Karpas-422 (cell line): ENCODE data around the gene BMP7. TPM values are rescaled to one million over a fixed set of nuclear protein-coding genes. Genes with fewer than 3 reads are reported as not detected.
A peak's percentile ranks its signal among the peaks of the same experiment; 100 is the strongest.

Source experiments
- DNase-seq: peaks from one replicate; pipeline ENCODE4 v3.0.0-alpha.2; 2015
- H2AFZ ChIP-seq: fragments of 200-600 bp; sonication (generic); 2 replicates; pipeline ENCODE4 v1.6.1; 2014; ENCODE audit warnings: antibody characterized with exemption, low read length, mixed read lengths
- H3K27ac ChIP-seq: fragments of 200-600 bp; sonication (generic); 2 replicates; pipeline ENCODE4 v1.5.1; 2014; ENCODE audit warnings: mild to moderate bottlenecking, low read length, moderate library complexity
- H3K27me3 ChIP-seq: fragments of 200-600 bp; sonication (generic); 2 replicates; pipeline ENCODE4 v1.6.1; 2014; ENCODE audit warnings: low read length, mixed read lengths
- H3K36me3 ChIP-seq: fragments of 200-600 bp; sonication (generic); 2 replicates; pipeline ENCODE4 v1.6.1; 2014; ENCODE audit warnings: low read length, mixed read lengths; ENCODE audit not compliant: insufficient read depth
- H3K4me1 ChIP-seq: fragments of 200-600 bp; sonication (generic); 2 replicates; pipeline ENCODE4 v1.6.1; 2014; ENCODE audit warnings: mild to moderate bottlenecking, low read length, mixed read lengths
- H3K4me2 ChIP-seq: fragments of 200-600 bp; sonication (generic); 2 replicates; pipeline ENCODE4 v1.6.1; 2014; ENCODE audit warnings: low read length, low read depth, mild to moderate bottlenecking; ENCODE audit not compliant: poor library complexity, severe bottlenecking
- H3K4me3 ChIP-seq: fragments of 200-600 bp; sonication (generic); 2 replicates; pipeline ENCODE4 v1.5.1; 2014; ENCODE audit warnings: mild to moderate bottlenecking, antibody characterized with exemption, low read length, mixed read lengths
- H3K79me2 ChIP-seq: fragments of 200-600 bp; sonication (generic); 2 replicates; pipeline ENCODE4 v1.6.1; 2014; ENCODE audit warnings: mild to moderate bottlenecking, low read length, mixed read lengths
- H3K9ac ChIP-seq: fragments of 200-600 bp; sonication (generic); 2 replicates; pipeline ENCODE4 v1.6.0; 2014; ENCODE audit warnings: low read length
- H3K9me2 ChIP-seq: fragments of 200-600 bp; sonication (generic), shearing (Covaris generic); replicated peaks from 2 replicates; pipeline ENCODE4 v1.6.0; 2014; ENCODE audit warnings: mild to moderate bottlenecking, low read length, moderate library complexity; ENCODE audit not compliant: insufficient read depth
- H3K9me3 ChIP-seq: fragments of 300-700, 200-600 bp; sonication (generic); 2 replicates; pipeline ENCODE4 v1.6.1; 2014; ENCODE audit warnings: low read length, mixed read lengths
- H4K20me1 ChIP-seq: fragments of 200-600 bp; sonication (generic); 2 replicates; pipeline ENCODE4 v1.6.1; 2014; ENCODE audit warnings: mild to moderate bottlenecking, antibody characterized with exemption, low read length, low read depth; ENCODE audit not compliant: insufficient read depth
- total RNA-seq: library from RNA; depleted of rRNA; stranded (reverse); fragments of >200 nt; shearing (Covaris generic); gene quantifications from 2 replicates; pipeline ENCODE4 v1.2.3, GENCODE V29; 2014; ENCODE audit warnings: low replicate concordance

Gene BMP7
- total RNA-seq, 1 experiment from 2014 or later = not detected

GRCh38 chr20:57291694-57292093 lies 25.3 kb upstream of the BMP7 start:
- Histone ChIP-seq H3K9ac (no peak overlapping the region), H3K4me3 (no peak overlapping the region), H3K36me3 (no peaks in the 10 kb centered on the region), H3K27me3 (no peaks in the 10 kb centered on the region), H3K4me2 (no peak overlapping the region), H4K20me1 (no peaks in the 10 kb centered on the region), H3K9me3 (no peaks in the 10 kb centered on the region), H3K27ac (no peak overlapping the region), H3K4me1 (peaks cover 35% of the 10 kb centered on the region), H3K79me2 (no peaks in the 10 kb centered on the region), H2AFZ (no peak overlapping the region), H3K9me2 (no peaks in the 10 kb centered on the region)
- no peak for DNase-seq

GRCh38 chr20:57291003-57291402 lies 24.6 kb upstream of the BMP7 start:
- H3K9me2 ChIP-seq = no peaks in the 10 kb centered on the region
- H3K4me3 ChIP-seq = no peak overlapping the region
- H3K4me2 ChIP-seq = no peak overlapping the region
- H2AFZ ChIP-seq = no peak overlapping the region
- no peaks in the 10 kb centered on the region for H3K79me2 ChIP-seq
- peaks cover 39% of the 10 kb centered on the region for H3K4me1 ChIP-seq
- no peaks in the 10 kb centered on the region for H4K20me1 ChIP-seq
- H3K9ac ChIP-seq = no peak overlapping the region
- no peaks in the 10 kb centered on the region for H3K27me3 ChIP-seq
- no peaks in the 10 kb centered on the region for H3K9me3 ChIP-seq
- no peak for DNase-seq
- no peak overlapping the region for H3K27ac ChIP-seq
- no peaks in the 10 kb centered on the region for H3K36me3 ChIP-seq

GRCh38 chr20:57290178-57290484 lies 23.7 kb upstream of the BMP7 start:
- no peak for DNase-seq
- H3K4me1 ChIP-seq = peaks cover 48% of the 10 kb centered on the region
- H3K9me3 ChIP-seq = no peaks in the 10 kb centered on the region
- H3K4me3 ChIP-seq = no peak overlapping the region
- H3K27me3 ChIP-seq = no peaks in the 10 kb centered on the region
- no peaks in the 10 kb centered on the region for H3K79me2 ChIP-seq
- no peaks in the 10 kb centered on the region for H3K9me2 ChIP-seq
- no peak overlapping the region for H2AFZ ChIP-seq
- no peaks in the 10 kb centered on the region for H4K20me1 ChIP-seq
- no peak overlapping the region for H3K27ac ChIP-seq
- no peaks in the 10 kb centered on the region for H3K36me3 ChIP-seq
- H3K4me2 ChIP-seq = no peak overlapping the region
- no peak overlapping the region for H3K9ac ChIP-seq

GRCh38 chr20:57289391-57290177 lies 23.1 kb upstream of the BMP7 start:
- no peak overlapping the region for H3K27ac ChIP-seq
- no peaks in the 10 kb centered on the region for H4K20me1 ChIP-seq
- H3K9me2 ChIP-seq = no peaks in the 10 kb centered on the region
- no peaks in the 10 kb centered on the region for H3K27me3 ChIP-seq
- no peak overlapping the region for H3K9ac ChIP-seq
- H3K4me1 ChIP-seq = peaks cover 53% of the 10 kb centered on the region
- H3K36me3 ChIP-seq = no peaks in the 10 kb centered on the region
- H3K4me2 ChIP-seq = no peak overlapping the region
- no peak for DNase-seq
- H3K79me2 ChIP-seq = no peaks in the 10 kb centered on the region
- no peak overlapping the region for H3K4me3 ChIP-seq
- no peaks in the 10 kb centered on the region for H3K9me3 ChIP-seq
- H2AFZ ChIP-seq = no peak overlapping the region

- Histone ChIP-seq H2AFZ (no peak overlapping the region), H3K9me2 (no peaks in the 10 kb centered on the region), H3K4me2 (no peak overlapping the region), H3K79me2 (no peaks in the 10 kb centered on the region), H3K9ac (no peak overlapping the region), H3K36me3 (no peaks in the 10 kb centered on the region), H3K4me1 (peaks cover 61% of the 10 kb centered on the region), H3K9me3 (no peaks in the 10 kb centered on the region), H3K27ac (no peak overlapping the region), H3K4me3 (no peak overlapping the region), H3K27me3 (no peaks in the 10 kb centered on the region), H4K20me1 (no peaks in the 10 kb centered on the region)
- DNase-seq = no peak
Observed at GRCh38 chr20:57288651-57289277, 22.3 kb upstream of the BMP7 start.

GRCh38 chr20:57287901-57288300 lies 21.5 kb upstream of the BMP7 start:
- no peak overlapping the region for H3K4me2 ChIP-seq

GRCh38 chr20:57287007-57287880 lies 20.8 kb upstream of the BMP7 start:
- no peaks in the 10 kb centered on the region for H3K79me2 ChIP-seq
- no peaks in the 10 kb centered on the region for H3K36me3 ChIP-seq
- H2AFZ ChIP-seq = no peak overlapping the region
- H3K27me3 ChIP-seq = no peaks in the 10 kb centered on the region
- peaks cover 74% of the 10 kb centered on the region for H3K4me1 ChIP-seq
- no peak overlapping the region for H3K4me2 ChIP-seq
- no peak overlapping the region for H3K9ac ChIP-seq
- no peak for DNase-seq
- H3K27ac ChIP-seq = no peak overlapping the region
- no peaks in the 10 kb centered on the region for H3K9me2 ChIP-seq
- no peaks in the 10 kb centered on the region for H3K9me3 ChIP-seq
- no peaks in the 10 kb centered on the region for H4K20me1 ChIP-seq
- no peak overlapping the region for H3K4me3 ChIP-seq

More at GRCh38 chr20:57287901-57288300, 21.5 kb upstream of the BMP7 start:
- Histone ChIP-seq H3K9me2 (no peaks in the 10 kb centered on the region), H4K20me1 (no peaks in the 10 kb centered on the region), H2AFZ (no peak overlapping the region), H3K9ac (no peak overlapping the region), H3K9me3 (no peaks in the 10 kb centered on the region), H3K27ac (no peak overlapping the region), H3K79me2 (no peaks in the 10 kb centered on the region), H3K4me3 (no peak overlapping the region), H3K27me3 (no peaks in the 10 kb centered on the region), H3K4me1 (peaks cover 69% of the 10 kb centered on the region), H3K36me3 (no peaks in the 10 kb centered on the region)
- DNase-seq = no peak

- H3K4me3 ChIP-seq = no peak overlapping the region
- H2AFZ ChIP-seq = no peak overlapping the region
- H4K20me1 ChIP-seq = no peaks in the 10 kb centered on the region
- H3K27ac ChIP-seq = peak overlapping the region; percentile 87
- peaks cover 51% of the 10 kb centered on the region for H3K4me1 ChIP-seq
- peak overlapping the region; percentile 64 for H3K4me2 ChIP-seq
- no peaks in the 10 kb centered on the region for H3K27me3 ChIP-seq
- H3K9me2 ChIP-seq = no peaks in the 10 kb centered on the region
- H3K36me3 ChIP-seq = no peaks in the 10 kb centered on the region
- H3K79me2 ChIP-seq = no peaks in the 10 kb centered on the region
- DNase-seq = no peak
- no peaks in the 10 kb centered on the region for H3K9me3 ChIP-seq
- peak overlapping the region; percentile 60 for H3K9ac ChIP-seq
Observed at GRCh38 chr20:57283860-57284259, 17.4 kb upstream of the BMP7 start.
